HepG2 (cell line): Measurements from ENCODE around the gene MNAT1. TPM values are rescaled to one million over a fixed set of nuclear protein-coding genes. Genes with fewer than 3 reads are reported as not detected.

Experiments
- AHR ChIP-seq: IDR thresholded peaks from 2 replicates; pipeline ENCODE4 v1.6.1; 2018; ENCODE audit warnings: missing genetic modification reagents, missing compliant biosample characterization
- IKZF1 ChIP-seq: fragments of 450-650 bp; IDR thresholded peaks from 2 replicates; pipeline ENCODE4 v1.7.1; 2016
- ISL2 ChIP-seq: sonication (generic); formaldehyde crosslinking; IDR thresholded peaks from 2 replicates; pipeline ENCODE4 v1.5.0; 2020; ENCODE audit warnings: missing genetic modification reagents
- KDM2A ChIP-seq: sonication (generic); formaldehyde crosslinking; IDR thresholded peaks from 2 replicates; pipeline ENCODE4 v1.4.0; 2020; ENCODE audit warnings: low read depth, missing genetic modification reagents, borderline replicate concordance
- MBD4 ChIP-seq: IDR thresholded peaks from 2 replicates; pipeline ENCODE4 v1.6.1; 2012; ENCODE audit warnings: low read length, inconsistent platforms, borderline replicate concordance
- SRF ChIP-seq: IDR thresholded peaks from 2 replicates; pipeline ENCODE4 v1.6.1; 2011; ENCODE audit warnings: mild to moderate bottlenecking, low read depth, low read length, moderate library complexity
- ZNF30 ChIP-seq: sonication (generic); formaldehyde crosslinking; IDR thresholded peaks from 2 replicates; pipeline ENCODE4 v1.5.0; 2020; ENCODE audit warnings: mild to moderate bottlenecking, missing genetic modification reagents
- ZNF441 ChIP-seq: sonication (generic); formaldehyde crosslinking; IDR thresholded peaks from 2 replicates; pipeline ENCODE4 v1.7.0; 2021; ENCODE audit warnings: missing genetic modification reagents, borderline replicate concordance
- ZNF549 ChIP-seq: sonication (generic); formaldehyde crosslinking; IDR thresholded peaks from 2 replicates; pipeline ENCODE4 v1.5.0; 2020; ENCODE audit warnings: missing genetic modification reagents
- ZNF564 ChIP-seq: sonication (generic); formaldehyde crosslinking; IDR thresholded peaks from 2 replicates; pipeline ENCODE4 v1.8.1; 2023; ENCODE audit warnings: mild to moderate bottlenecking, missing genetic modification reagents
- ZNF746 ChIP-seq: sonication (generic); formaldehyde crosslinking; IDR thresholded peaks from 2 replicates; pipeline ENCODE4 v1.8.0; 2022; ENCODE audit warnings: mild to moderate bottlenecking, missing genetic modification reagents
- polyA plus RNA-seq, 8 experiments: library from polyadenylated mRNA; depleted of rRNA in 3 of 8; stranded (reverse) in 7 of 8; unstranded in 1 of 8; fragments of >200 nt; fragmentation: Illumina TruSeq in 4 of 8; extraction: Trizol in 4 of 8; gene quantifications; 2 replicates each; pipeline versions ENCODE4 v1.2.1 to v1.2.3, GENCODE V29; 2011 to 2016; ENCODE audit warnings: low read depth in 4 of 8, missing spikeins in 1 of 8, mixed read lengths in 1 of 8; ENCODE audit not compliant: insufficient read depth in 1 of 8
- total RNA-seq, 5 experiments: library from RNA; depleted of rRNA; stranded (reverse); fragments of >200 nt; fragmentation: Illumina TruSeq; extraction: Trizol; gene quantifications; 2 replicates each; pipeline ENCODE4 v1.2.3, GENCODE V29; 2016; ENCODE audit warnings: low read depth in 1 of 5
- TF ChIP-seq, protein P1 (sequence below): sonication (generic); formaldehyde crosslinking; IDR thresholded peaks from 2 replicates; pipeline ENCODE4 v1.5.0; 2020; ENCODE audit warnings: missing genetic modification reagents, mild to moderate bottlenecking, borderline replicate concordance
- TF ChIP-seq, protein P2 (sequence below): sonication (generic); formaldehyde crosslinking; IDR thresholded peaks from 2 replicates; pipeline ENCODE4 v1.4.0; 2020; ENCODE audit warnings: missing genetic modification reagents
- TF ChIP-seq, protein P3 (sequence below): sonication (generic); formaldehyde crosslinking; IDR thresholded peaks from 2 replicates; pipeline ENCODE4 v1.4.0; 2020; ENCODE audit warnings: missing genetic modification reagents, borderline replicate concordance
- TF ChIP-seq, protein P4 (sequence below): sonication (generic); formaldehyde crosslinking; IDR thresholded peaks from 2 replicates; pipeline ENCODE4 v1.8.0; 2022; ENCODE audit warnings: mild to moderate bottlenecking, missing genetic modification reagents
- TF ChIP-seq, protein P5 (sequence below): sonication (generic); formaldehyde crosslinking; IDR thresholded peaks from 2 replicates; pipeline ENCODE4 v1.4.0; 2020; ENCODE audit warnings: missing genetic modification reagents

The MNAT1 gene
- total and polyA plus RNA-seq, 2 of the 13 experiments (the other 11 are each of a cell fraction or from before 2014, with no cell fraction given), result 49.2 to 94.8 TPM

DNA sequence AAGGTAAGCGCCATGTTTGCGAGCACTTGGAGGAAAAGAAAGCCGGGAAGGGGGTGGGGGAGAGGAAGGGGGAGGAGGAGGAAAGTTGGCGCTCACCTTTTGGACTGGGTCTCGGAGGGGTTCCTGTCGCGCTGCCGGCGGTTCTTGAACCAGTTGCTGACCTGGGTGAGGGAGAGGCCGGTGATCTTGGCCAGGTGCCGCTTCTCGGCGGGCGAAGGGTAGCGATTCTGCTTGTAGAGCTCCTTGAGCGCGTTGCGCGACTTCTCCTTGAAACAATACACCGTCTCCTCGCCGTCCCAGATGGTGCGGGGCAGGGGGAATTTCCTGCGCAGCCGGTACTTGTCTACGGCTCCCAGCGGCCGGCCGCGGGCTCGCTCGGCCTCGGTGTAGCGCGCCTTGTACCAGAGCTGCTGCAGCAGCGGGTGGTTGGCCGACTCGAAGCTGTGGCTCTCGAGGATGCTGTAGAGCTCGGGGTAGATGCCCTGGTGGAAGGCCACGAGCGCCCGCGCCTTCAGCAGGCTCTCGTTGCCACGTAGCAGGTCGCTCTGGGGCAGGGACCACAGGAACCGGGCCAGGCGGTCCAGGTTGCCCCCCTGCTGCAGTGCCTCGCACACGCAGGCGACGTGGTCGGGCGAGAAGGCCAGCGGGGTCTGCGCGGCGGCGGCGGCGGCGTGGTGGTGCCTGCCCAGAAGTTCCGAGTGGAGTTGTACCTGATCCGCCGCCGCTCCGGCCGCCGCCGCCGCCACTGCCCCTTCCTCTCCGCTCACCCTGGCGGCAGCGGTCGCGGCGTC lies 11.2 kb upstream of the MNAT1 start (continued):
- 0 out of 2 replicates have a peak, but pooled peaks have one; percentile 34 for TF ChIP-seq ZNF564 (CRISPR knock-in tag)
- peak; percentile 63 for TF ChIP-seq KDM2A (CRISPR knock-in tag)
- TF ChIP-seq, protein P1, sequence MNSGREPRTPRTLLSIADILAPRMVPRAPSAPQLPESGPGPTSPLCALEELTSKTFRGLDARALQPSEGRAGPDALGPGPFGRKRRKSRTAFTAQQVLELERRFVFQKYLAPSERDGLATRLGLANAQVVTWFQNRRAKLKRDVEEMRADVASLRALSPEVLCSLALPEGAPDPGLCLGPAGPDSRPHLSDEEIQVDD (CRISPR knock-in tag), result no peak
- TF ChIP-seq IKZF1, result no peak
- no peak for TF ChIP-seq ZNF549
- TF ChIP-seq, protein P2, sequence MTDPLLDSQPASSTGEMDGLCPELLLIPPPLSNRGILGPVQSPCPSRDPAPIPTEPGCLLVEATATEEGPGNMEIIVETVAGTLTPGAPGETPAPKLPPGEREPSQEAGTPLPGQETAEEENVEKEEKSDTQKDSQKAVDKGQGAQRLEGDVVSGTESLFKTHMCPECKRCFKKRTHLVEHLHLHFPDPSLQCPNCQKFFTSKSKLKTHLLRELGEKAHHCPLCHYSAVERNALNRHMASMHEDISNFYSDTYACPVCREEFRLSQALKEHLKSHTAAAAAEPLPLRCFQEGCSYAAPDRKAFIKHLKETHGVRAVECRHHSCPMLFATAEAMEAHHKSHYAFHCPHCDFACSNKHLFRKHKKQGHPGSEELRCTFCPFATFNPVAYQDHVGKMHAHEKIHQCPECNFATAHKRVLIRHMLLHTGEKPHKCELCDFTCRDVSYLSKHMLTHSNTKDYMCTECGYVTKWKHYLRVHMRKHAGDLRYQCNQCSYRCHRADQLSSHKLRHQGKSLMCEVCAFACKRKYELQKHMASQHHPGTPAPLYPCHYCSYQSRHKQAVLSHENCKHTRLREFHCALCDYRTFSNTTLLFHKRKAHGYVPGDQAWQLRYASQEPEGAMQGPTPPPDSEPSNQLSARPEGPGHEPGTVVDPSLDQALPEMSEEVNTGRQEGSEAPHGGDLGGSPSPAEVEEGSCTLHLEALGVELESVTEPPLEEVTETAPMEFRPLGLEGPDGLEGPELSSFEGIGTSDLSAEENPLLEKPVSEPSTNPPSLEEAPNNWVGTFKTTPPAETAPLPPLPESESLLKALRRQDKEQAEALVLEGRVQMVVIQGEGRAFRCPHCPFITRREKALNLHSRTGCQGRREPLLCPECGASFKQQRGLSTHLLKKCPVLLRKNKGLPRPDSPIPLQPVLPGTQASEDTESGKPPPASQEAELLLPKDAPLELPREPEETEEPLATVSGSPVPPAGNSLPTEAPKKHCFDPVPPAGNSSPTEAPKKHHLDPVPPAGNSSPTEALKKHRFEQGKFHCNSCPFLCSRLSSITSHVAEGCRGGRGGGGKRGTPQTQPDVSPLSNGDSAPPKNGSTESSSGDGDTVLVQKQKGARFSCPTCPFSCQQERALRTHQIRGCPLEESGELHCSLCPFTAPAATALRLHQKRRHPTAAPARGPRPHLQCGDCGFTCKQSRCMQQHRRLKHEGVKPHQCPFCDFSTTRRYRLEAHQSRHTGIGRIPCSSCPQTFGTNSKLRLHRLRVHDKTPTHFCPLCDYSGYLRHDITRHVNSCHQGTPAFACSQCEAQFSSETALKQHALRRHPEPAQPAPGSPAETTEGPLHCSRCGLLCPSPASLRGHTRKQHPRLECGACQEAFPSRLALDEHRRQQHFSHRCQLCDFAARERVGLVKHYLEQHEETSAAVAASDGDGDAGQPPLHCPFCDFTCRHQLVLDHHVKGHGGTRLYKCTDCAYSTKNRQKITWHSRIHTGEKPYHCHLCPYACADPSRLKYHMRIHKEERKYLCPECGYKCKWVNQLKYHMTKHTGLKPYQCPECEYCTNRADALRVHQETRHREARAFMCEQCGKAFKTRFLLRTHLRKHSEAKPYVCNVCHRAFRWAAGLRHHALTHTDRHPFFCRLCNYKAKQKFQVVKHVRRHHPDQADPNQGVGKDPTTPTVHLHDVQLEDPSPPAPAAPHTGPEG (CRISPR knock-in tag), result peak; percentile 94
- TF ChIP-seq ZNF441 (CRISPR knock-in tag), result no peak
- no peak for TF ChIP-seq AHR
- no peak for TF ChIP-seq MBD4
- TF ChIP-seq SRF, result no peak
- no peak for TF ChIP-seq ZNF30
- TF ChIP-seq, protein P3, sequence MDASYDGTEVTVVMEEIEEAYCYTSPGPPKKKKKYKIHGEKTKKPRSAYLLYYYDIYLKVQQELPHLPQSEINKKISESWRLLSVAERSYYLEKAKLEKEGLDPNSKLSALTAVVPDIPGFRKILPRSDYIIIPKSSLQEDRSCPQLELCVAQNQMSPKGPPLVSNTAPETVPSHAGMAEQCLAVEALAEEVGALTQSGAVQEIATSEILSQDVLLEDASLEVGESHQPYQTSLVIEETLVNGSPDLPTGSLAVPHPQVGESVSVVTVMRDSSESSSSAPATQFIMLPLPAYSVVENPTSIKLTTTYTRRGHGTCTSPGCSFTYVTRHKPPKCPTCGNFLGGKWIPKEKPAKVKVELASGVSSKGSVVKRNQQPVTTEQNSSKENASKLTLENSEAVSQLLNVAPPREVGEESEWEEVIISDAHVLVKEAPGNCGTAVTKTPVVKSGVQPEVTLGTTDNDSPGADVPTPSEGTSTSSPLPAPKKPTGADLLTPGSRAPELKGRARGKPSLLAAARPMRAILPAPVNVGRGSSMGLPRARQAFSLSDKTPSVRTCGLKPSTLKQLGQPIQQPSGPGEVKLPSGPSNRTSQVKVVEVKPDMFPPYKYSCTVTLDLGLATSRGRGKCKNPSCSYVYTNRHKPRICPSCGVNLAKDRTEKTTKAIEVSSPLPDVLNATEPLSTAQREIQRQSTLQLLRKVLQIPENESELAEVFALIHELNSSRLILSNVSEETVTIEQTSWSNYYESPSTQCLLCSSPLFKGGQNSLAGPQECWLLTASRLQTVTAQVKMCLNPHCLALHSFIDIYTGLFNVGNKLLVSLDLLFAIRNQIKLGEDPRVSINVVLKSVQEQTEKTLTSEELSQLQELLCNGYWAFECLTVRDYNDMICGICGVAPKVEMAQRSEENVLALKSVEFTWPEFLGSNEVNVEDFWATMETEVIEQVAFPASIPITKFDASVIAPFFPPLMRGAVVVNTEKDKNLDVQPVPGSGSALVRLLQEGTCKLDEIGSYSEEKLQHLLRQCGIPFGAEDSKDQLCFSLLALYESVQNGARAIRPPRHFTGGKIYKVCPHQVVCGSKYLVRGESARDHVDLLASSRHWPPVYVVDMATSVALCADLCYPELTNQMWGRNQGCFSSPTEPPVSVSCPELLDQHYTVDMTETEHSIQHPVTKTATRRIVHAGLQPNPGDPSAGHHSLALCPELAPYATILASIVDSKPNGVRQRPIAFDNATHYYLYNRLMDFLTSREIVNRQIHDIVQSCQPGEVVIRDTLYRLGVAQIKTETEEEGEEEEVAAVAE (CRISPR knock-in tag), result peak; percentile 16; the same call in 1 of the 2 replicates
- no peak; the same call in 1 of the 2 replicates for TF ChIP-seq ISL2 (CRISPR knock-in tag)
- no peak for TF ChIP-seq ZNF746 (CRISPR knock-in tag)
- TF ChIP-seq, protein P4, sequence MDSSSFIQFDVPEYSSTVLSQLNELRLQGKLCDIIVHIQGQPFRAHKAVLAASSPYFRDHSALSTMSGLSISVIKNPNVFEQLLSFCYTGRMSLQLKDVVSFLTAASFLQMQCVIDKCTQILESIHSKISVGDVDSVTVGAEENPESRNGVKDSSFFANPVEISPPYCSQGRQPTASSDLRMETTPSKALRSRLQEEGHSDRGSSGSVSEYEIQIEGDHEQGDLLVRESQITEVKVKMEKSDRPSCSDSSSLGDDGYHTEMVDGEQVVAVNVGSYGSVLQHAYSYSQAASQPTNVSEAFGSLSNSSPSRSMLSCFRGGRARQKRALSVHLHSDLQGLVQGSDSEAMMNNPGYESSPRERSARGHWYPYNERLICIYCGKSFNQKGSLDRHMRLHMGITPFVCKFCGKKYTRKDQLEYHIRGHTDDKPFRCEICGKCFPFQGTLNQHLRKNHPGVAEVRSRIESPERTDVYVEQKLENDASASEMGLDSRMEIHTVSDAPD (CRISPR knock-in tag), result no peak
- TF ChIP-seq, protein P5, sequence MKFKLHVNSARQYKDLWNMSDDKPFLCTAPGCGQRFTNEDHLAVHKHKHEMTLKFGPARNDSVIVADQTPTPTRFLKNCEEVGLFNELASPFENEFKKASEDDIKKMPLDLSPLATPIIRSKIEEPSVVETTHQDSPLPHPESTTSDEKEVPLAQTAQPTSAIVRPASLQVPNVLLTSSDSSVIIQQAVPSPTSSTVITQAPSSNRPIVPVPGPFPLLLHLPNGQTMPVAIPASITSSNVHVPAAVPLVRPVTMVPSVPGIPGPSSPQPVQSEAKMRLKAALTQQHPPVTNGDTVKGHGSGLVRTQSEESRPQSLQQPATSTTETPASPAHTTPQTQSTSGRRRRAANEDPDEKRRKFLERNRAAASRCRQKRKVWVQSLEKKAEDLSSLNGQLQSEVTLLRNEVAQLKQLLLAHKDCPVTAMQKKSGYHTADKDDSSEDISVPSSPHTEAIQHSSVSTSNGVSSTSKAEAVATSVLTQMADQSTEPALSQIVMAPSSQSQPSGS (CRISPR knock-in tag), result no peak
